IgD-negative memory B cell (primary cell): ENCODE measurements around the gene LMNTD2. TPM values are rescaled to one million over a fixed set of nuclear protein-coding genes. Genes with fewer than 3 reads are reported as not detected.

Experiments used
- H3K27ac Mint-ChIP-seq, 3 donors: one replicate each; pipeline ENCODE4 v1.8.0; 2020 to 2022; ENCODE audit warnings: mild to moderate bottlenecking in 3 of 3, mixed read lengths in 3 of 3, moderate library complexity in 1 of 3
- H3K27me3 Mint-ChIP-seq: one replicate; pipeline ENCODE4 v1.8.0; 2021; ENCODE audit warnings: mixed read lengths
- H3K36me3 Mint-ChIP-seq: one replicate; pipeline ENCODE4 v1.8.0; 2020; ENCODE audit warnings: mild to moderate bottlenecking, mixed read lengths
- H3K4me1 Mint-ChIP-seq, 3 donors: one replicate each; pipeline ENCODE4 v1.8.0; 2020 to 2022; ENCODE audit warnings: mixed read lengths in 3 of 3, mild to moderate bottlenecking in 1 of 3
- H3K4me3 Mint-ChIP-seq, 4 donors: one replicate each; pipeline ENCODE4 v1.8.0; 2020 to 2022; ENCODE audit warnings: mild to moderate bottlenecking in 4 of 4, mixed read lengths in 4 of 4, moderate library complexity in 3 of 4
- H3K9me3 Mint-ChIP-seq, 3 donors: one replicate each; pipeline ENCODE4 v1.8.0; 2020 to 2021; ENCODE audit warnings: mixed read lengths in 3 of 3, mild to moderate bottlenecking in 1 of 3
- polyA plus RNA-seq: library from polyadenylated mRNA; unstranded; fragments of 300-500 nt; fragmentation: Illumina TruSeq; gene quantifications from one replicate; pipeline ENCODE4 v1.2.3, GENCODE V29; 2021

The LMNTD2 gene
- polyA plus RNA-seq, 1 donor from 2014 or later, result 3.8 TPM

GRCh38 chr11:514606-515005, 45.9 kb downstream of the LMNTD2 start:
- Mint-ChIP-seq H3K27ac (peak overlapping the region in 1 of 3 donors; percentile 86), H3K27me3 (no peaks in the 10 kb centered on the region), H3K36me3 (peaks cover 2% of the 10 kb centered on the region), H3K4me1 (peaks cover 8 to 9% (median 9%) of the 10 kb centered on the region in 3 donors), H3K4me3 (peak overlapping the region in 2 of 4 donors; percentile 8 to 69), H3K9me3 (no peaks in the 10 kb centered on the region)

DNA sequence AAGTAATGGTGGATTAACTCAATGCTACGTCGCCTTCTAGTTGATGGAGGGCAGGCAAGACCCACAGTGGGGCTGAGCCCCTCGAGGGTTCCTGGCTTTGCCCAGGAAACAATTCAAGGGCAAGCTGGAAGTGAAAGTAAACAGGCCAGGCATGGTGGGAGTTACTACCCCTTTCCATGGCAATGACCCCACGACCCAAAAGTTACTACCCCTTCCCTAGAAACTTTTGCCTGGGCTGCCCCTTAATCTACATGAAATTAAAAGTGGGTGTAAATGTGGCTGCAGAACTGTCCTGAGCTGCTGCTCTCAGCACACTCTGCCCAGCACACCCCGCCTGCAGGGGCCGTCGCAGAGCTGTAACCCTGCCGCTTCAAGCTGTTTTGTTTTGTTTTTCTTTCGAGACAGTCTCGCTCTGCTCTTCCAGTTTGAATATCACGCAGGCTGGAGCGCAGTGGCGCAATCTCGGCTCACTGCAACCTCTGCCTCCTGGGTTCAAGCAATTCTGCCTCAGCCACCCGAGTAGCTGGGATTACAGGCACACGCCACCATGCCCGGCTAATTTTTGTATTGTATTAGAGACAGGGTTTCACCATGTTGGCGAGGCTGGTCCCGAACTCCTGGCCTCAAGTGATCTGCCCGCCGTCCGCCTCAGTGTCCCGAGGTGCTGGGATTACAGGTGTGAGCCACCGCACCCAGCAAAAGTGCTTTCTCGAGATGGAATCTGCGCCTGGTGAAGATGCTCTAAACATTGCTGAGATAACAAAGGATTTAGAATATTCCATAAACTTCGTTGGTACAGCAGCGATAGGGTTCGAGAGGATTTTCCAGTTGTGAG, 47.6 kb downstream of the LMNTD2 start:
- H3K27me3 Mint-ChIP-seq, result no peaks in the 10 kb centered on the region
- peak overlapping the region in 2 of 3 donors; percentile 63 to 81 for H3K27ac Mint-ChIP-seq
- H3K4me3 Mint-ChIP-seq, result peak overlapping the region in 1 of 4 donors; percentile 51
- H3K4me1 Mint-ChIP-seq, result peaks cover 4 to 10% (median 7%) of the 10 kb centered on the region in 3 donors
- peaks cover 2% of the 10 kb centered on the region for H3K36me3 Mint-ChIP-seq
- H3K9me3 Mint-ChIP-seq, result no peaks in the 10 kb centered on the region

DNA sequence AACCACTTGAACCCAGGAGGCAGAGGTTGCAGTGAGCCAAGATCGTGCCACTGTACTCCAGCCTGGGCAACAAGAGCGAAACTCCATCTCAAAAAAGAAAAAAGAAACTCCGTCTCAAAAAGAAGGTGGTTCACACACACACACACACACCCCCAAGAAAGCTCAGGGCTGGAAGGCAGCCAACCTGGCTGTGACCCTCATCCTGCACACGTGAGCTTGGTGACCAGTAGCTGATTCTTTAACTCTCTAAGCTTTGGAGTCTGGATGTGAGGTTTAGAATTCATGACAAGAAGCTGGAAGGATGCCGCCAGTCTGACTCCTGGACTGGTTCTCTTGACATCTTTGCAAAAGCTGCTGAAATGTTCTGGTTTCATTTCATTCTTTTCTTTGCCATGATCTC, 51.6 kb downstream of the LMNTD2 start:
- Mint-ChIP-seq H3K4me1 (peaks cover 18 to 23% (median 21%) of the 10 kb centered on the region in 3 donors), H3K27me3 (peaks cover 2% of the 10 kb centered on the region), H3K36me3 (peaks cover 4% of the 10 kb centered on the region), H3K9me3 (no peaks in the 10 kb centered on the region), H3K27ac (peak overlapping the region in 1 of 3 donors; percentile 100), H3K4me3 (peak overlapping the region in 1 of 4 donors; percentile 50)

DNA sequence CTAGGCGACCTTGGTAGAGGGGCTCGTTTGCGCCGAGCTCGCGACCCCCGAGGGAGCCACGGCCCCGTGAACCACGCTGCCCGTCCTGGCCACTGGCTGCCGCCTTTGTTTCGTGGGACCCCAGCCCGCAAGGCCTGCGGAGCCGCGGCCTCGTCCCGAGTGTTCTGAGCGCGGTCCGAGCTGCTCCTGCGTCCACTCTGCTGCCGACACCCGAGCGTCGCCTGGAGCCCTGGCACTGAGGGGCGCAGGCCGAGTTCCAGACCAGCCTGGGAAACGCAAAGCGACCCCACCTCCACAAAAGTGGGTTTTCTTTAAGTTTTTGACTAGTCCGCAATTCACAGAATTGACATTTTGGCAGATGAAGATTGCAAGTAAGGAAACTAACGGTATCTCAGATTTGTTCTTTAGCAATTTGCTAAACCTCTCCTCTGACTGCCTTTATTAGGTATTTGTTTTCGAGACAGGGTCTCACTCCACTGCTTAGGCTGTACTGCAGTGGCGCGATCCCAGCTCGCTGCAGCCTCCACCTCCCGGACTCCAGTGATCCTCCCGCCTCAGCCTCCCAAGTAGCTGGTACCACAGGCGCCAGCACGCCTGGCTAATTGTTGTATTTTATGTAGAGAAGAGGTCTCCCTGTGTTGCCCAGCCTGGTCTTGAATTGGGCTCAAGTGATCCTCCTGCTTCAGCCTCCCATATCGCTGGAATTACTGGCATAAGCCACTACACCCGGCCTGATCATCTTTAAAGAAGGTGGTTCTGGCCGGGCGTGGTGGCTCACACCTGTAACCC, 52.6 kb downstream of the LMNTD2 start:
- H3K36me3 Mint-ChIP-seq, result peaks cover 4% of the 10 kb centered on the region
- H3K4me3 Mint-ChIP-seq, result peak overlapping the region; percentile 86 to 99 (median 98)
- H3K9me3 Mint-ChIP-seq, result no peaks in the 10 kb centered on the region
- peak overlapping the region in 2 of 3 donors; percentile 19 to 100 for H3K27ac Mint-ChIP-seq
- peaks cover 2% of the 10 kb centered on the region for H3K27me3 Mint-ChIP-seq
- peaks cover 21 to 28% (median 21%) of the 10 kb centered on the region in 3 donors for H3K4me1 Mint-ChIP-seq

DNA sequence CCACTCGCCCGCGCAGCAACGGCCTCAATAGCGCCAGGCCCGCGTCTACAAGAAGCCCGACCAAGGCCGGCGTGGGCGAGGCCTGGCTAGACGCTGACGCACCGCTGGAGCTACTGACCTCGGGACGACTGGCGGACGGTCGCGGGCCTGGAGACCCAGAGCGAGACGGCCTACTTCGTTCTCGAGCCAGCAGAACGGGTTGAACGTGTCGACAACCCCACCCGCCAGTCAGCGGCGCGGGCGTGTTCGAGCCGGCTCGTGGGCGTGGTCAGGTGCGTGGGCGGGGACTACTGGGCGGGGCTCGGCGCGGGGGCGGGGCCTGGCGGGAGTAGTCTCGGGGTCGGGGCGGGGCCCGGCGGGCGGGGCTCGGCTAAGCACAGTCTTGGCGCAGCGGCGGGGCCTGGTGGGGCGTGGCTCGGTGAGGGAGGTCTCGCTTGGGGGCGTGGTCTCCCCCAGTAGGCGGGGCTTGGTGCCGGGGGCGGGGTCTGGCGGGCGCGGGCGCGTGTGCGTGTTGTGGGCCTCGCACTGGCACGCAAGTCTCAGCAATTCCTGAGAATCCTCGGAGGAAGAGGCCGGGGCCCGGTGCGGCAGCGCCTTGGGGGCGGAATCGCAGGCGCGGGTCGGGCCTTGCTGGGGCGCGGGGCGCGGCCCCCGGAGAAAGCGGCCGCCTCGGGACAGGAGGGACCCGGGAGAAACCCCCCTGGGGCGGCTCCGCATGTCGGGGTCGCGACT, 53.4 kb downstream of the LMNTD2 start, which contains the start of gene RNH1:
TSS of gene RNH1 (minus strand) at position 248 of the 732 bp plus-strand sequence. CDS start 5,080 bp downstream, outside the sequence.
- Mint-ChIP-seq H3K4me1 (peaks cover 16 to 27% (median 21%) of the 10 kb centered on the region in 3 donors), H3K4me3 (peak within 1 kb of the TSS; percentile 98 to 99 (median 98)), H3K27ac (peak within 1 kb of the TSS; percentile 100), H3K36me3 (peaks cover 2% of the 10 kb centered on the region), H3K27me3 (peaks cover 2% of the 10 kb centered on the region), H3K9me3 (no peaks in the 10 kb centered on the region)

DNA sequence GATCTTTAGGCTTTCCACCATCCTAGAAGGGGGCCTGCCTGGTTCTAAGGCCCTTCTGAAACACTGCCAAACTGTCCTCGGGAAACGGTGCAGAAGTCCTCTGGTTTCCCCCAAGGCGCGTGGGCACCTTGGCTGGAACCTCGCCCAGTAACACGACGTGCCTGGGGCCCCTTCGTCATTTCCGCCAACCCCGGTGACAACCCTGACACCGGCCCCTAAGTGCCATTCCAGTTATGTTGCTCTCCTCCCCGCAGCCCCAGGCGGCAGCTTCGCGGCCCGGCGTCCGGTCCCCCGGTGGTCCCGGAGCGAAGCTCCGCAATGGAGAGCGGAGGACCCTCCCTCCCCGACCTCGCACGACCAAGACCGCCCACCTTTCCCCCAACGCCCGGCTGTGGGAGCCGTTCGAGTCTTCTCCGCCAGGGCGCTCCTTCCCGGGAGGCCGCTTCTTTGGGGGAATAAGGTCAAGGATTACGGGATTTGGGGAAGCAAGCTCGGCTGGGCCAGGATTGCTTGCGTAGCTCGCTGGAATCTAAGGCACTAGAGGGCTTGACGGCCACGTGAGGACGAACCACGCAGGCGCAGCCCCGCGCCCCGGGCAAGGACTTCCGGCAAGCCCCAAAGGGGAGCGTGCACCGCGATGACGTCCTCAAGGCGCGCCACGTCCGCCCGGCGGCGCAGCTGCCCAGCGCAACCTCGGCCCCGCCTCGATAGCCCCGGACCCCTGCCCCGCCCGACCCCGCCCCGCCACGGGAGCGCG, 54.1 kb downstream of the LMNTD2 start:
- peaks cover 16 to 25% (median 18%) of the 10 kb centered on the region in 3 donors for H3K4me1 Mint-ChIP-seq
- H3K4me3 Mint-ChIP-seq, result peak overlapping the region; percentile 98 to 99 (median 98)
- H3K27me3 Mint-ChIP-seq, result peaks cover 2% of the 10 kb centered on the region
- H3K36me3 Mint-ChIP-seq, result peaks cover 2% of the 10 kb centered on the region
- H3K9me3 Mint-ChIP-seq, result no peaks in the 10 kb centered on the region
- peak overlapping the region; percentile 100 for H3K27ac Mint-ChIP-seq

DNA sequence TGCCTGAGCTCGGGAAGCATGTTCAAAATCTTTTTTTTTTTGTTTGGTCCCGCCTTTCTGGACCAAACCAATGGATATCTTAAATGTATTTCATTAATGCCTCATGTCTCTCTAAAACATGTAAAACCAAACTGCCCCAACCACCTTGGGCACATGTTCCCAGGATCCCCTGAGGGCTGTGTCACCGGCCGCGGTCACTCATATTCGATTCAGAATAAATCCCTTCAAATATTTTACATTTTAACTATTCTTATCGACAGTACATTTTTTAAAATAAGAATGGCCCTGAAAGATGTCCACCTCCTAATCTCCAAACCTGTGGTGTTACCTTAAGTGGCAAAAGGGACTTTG, 55.6 kb downstream of the LMNTD2 start:
- Mint-ChIP-seq H3K27me3 (peaks cover 2% of the 10 kb centered on the region), H3K9me3 (no peaks in the 10 kb centered on the region), H3K36me3 (peaks cover 2% of the 10 kb centered on the region), H3K4me3 (peak overlapping the region; percentile 70 to 99 (median 98)), H3K4me1 (peaks cover 22 to 28% (median 25%) of the 10 kb centered on the region in 3 donors), H3K27ac (peak overlapping the region in 2 of 3 donors; percentile 62 to 100)

Other genes with a start within 250 kb of the LMNTD2 start
- gene IFITM1, start 246.7 kb downstream of the LMNTD2 start, polyA plus RNA-seq, result 233 TPM
- gene IFITM3, start 239.9 kb downstream of the LMNTD2 start, polyA plus RNA-seq, result 1.4 TPM
- gene B4GALNT4, start 191.2 kb downstream of the LMNTD2 start, polyA plus RNA-seq, result not detected
- gene PKP3, start 166.5 kb downstream of the LMNTD2 start, polyA plus RNA-seq, result not detected
- gene SIGIRR, start 145.7 kb downstream of the LMNTD2 start, polyA plus RNA-seq, result 130 TPM
- 4.9 TPM for gene ANO9, start 118.7 kb downstream of the LMNTD2 start, polyA plus RNA-seq
- gene PTDSS2, start 110.5 kb downstream of the LMNTD2 start, polyA plus RNA-seq, result 10.9 TPM
- 202 TPM for gene RNH1, start 53.5 kb downstream of the LMNTD2 start, polyA plus RNA-seq
- gene HRAS, start 25.2 kb downstream of the LMNTD2 start, polyA plus RNA-seq, result 22.5 TPM
- 2.6 TPM for gene LRRC56, start 23.2 kb downstream of the LMNTD2 start, polyA plus RNA-seq
- gene RASSF7, start 232 bp upstream of the LMNTD2 start, polyA plus RNA-seq, result 42.0 TPM
- 15.4 TPM for gene PHRF1, start 15.7 kb upstream of the LMNTD2 start, polyA plus RNA-seq
- gene IRF7, start 55.2 kb upstream of the LMNTD2 start, polyA plus RNA-seq, result 103 TPM
- not detected for gene CDHR5, start 64.2 kb upstream of the LMNTD2 start, polyA plus RNA-seq
- gene SCT, start 66.4 kb upstream of the LMNTD2 start, polyA plus RNA-seq, result not detected
- not detected for gene DRD4, start 76.5 kb upstream of the LMNTD2 start, polyA plus RNA-seq
- gene DEAF1, start 134.5 kb upstream of the LMNTD2 start, polyA plus RNA-seq, result 25.6 TPM
- 35.6 TPM for gene TMEM80, start 135.1 kb upstream of the LMNTD2 start, polyA plus RNA-seq
- gene EPS8L2, start 145.5 kb upstream of the LMNTD2 start, polyA plus RNA-seq, result 17.3 TPM
- 246 TPM for gene TALDO1, start 186.7 kb upstream of the LMNTD2 start, polyA plus RNA-seq
- gene GATD1, start 216.7 kb upstream of the LMNTD2 start, polyA plus RNA-seq, result 30.7 TPM
- 0.99 TPM for gene CEND1, start 229.4 kb upstream of the LMNTD2 start, polyA plus RNA-seq
- gene SLC25A22, start 237.5 kb upstream of the LMNTD2 start, polyA plus RNA-seq, result 9.5 TPM
- 6.4 TPM for gene PIDD1, start 244.5 kb upstream of the LMNTD2 start, polyA plus RNA-seq
- 4,588 TPM for gene RPLP2, start 249.2 kb upstream of the LMNTD2 start, polyA plus RNA-seq